Measurements from ENCODE around the gene LIN54.
"Not testable (repeated sequence)": the region's sequence is repeated elsewhere in the genome, so short reads cannot be mapped to it uniquely, and the experiment has no call there.

Gene LIN54

DNA sequence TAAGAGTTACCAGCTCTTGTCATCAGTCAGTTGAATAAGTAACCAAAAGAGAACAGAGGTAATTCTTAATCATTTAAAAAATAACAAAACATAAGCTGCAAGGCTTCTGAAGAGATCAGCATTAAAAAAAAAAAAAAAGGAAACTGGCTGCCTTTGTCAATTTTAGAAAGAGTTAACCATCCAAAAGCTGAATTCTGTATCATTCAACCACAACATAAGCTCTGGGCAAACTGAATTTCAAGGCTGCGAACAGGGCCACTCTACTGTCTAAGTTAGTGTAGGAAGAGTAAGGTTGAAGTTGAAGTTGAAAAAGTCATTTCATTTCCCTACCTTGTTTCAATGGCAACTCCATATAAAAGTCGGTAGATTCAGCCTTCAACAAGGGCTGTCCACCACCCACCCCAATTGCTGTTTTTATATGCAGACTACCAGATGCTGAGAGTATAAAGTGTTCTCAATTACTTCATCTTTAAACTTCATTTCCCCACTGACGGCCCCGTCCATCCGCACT lies 1.1 kb upstream of the LIN54 start:
- DNase-seq, result no peak

DNA sequence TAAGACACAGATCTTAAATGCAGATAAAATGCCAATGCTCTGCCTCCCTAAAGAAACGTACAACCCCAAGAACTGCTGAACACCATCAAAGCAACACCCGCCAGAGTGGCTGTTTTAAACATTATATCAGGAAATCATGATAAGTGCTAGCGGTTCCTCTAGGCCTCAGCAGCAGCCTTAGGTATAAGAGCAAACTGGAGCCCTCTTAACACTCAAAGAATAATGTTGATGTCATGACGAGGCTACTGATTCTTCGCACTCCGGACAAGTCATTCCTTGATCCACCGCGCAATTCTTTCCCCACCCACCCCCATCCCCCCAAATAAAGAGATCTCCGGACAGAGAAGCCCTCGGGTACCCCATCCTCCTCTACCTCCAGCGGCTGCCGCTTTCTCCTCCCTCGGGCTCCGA lies 507 bp downstream of the LIN54 start:
- DNase-seq, result no peak

DNA sequence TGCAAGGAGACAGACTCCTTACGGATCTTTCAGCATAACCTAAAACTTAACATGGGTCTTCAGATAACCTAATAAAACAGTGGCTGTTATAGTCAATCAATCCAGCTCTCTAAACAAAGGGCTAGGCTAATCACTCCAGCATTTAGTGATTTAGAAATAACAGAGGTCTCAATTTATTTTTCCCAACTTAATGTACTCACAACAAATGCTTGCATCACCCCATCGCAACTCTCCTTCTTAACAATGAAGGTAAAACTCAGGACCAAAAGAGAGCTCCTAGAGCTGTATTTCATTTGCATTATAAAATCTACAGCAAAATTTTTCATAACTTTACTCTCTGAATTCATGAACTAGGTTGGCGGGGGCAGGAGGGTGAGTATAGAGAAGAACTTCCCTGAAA lies 1.1 kb downstream of the LIN54 start:
- no peak for DNase-seq

DNA sequence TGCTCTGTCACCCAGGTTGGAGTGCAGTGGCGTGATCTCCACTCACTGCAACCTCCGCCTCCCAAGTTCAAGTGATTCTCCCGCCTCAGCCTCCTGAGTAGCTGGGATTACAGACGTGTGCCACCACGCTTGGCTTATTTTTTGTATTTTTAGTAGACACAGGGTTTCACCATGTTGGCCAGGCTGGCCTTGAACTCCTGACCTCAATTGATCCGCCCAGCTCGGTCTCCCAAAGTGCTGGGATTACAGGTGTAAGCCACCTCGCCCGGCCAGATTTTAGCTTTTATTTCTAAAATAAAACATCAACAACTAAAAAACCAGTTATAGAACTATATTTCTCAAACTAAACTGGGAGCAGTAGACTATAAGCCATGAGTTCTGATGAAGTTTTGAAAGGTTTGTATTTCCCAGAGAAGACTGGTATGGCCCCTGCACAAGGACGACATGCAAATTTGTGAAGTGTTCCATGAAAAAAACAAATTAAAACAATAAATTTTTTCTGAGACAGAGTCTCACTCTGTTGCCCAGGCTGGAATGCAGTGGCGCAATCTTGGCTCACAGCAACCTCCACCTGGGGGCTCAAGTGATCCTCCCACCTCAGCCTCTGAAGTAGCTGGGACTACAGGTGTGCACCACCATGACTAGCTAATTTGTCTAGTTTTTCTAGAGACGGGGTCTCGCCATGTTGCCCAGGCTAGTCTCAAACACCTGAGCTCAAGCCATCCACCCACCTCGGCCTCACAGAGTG lies 7.4 kb downstream of the LIN54 start:
- DNase-seq, result not testable (repeated sequence)

DNA sequence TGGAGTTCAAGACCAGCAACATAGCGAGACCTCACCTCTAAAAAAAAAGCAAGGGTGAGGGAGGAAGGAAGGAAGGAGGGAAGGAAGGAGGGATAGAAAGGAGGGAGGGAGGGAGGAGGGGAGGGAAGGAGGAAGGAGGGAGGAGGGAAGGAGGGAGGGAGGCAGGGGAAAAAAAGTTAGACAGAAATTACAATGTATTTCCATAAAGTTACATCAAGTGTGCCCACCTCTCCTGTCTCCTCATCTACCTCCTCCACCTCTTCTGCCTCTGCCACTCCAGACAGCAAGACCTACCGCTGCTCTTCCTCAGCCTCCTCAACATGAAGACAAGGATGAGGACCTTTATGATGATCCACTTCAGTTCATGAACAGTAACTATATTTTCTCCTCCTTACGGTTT lies 8.3 kb downstream of the LIN54 start:
- no peak for DNase-seq

DNA sequence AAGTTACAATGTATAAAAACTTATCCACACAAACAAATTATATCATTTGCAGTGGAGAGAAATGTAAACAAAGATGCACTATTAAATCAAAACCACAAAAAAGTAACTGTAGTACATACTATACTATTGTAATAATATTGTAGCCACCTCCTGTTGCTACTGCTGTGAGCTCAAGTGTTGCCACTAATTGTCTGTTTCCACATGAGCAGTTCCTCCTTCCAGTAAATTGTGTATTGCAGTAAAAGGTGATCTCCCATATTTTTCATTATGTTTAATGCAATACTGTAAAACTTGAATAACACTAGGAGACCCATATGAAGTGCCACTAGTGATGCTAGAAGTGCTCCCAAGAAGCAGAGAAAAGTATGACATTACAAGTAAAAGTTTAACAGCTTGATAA lies 11.7 kb downstream of the LIN54 start:
- no peak for DNase-seq

DNA sequence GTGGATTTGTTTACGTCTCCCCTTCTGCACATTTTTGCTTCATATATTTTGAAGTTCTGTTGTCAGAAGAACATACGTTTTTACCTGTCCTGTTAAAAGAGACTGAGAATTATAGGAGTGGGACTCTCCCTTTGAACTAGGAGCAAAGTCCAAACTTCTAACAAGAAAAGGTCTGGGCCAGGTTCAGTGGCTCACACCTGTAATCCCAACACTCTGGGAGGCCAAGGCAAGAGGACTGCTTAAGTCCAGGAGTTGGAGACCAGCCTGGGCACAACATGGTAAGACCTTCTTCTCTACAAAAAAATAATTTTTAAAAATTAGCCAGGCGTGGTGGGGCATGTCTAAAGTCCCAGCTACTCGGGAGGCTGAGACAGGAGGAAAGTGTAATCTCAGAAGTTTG lies 15.8 kb downstream of the LIN54 start:
- DNase-seq, result no peak

DNA sequence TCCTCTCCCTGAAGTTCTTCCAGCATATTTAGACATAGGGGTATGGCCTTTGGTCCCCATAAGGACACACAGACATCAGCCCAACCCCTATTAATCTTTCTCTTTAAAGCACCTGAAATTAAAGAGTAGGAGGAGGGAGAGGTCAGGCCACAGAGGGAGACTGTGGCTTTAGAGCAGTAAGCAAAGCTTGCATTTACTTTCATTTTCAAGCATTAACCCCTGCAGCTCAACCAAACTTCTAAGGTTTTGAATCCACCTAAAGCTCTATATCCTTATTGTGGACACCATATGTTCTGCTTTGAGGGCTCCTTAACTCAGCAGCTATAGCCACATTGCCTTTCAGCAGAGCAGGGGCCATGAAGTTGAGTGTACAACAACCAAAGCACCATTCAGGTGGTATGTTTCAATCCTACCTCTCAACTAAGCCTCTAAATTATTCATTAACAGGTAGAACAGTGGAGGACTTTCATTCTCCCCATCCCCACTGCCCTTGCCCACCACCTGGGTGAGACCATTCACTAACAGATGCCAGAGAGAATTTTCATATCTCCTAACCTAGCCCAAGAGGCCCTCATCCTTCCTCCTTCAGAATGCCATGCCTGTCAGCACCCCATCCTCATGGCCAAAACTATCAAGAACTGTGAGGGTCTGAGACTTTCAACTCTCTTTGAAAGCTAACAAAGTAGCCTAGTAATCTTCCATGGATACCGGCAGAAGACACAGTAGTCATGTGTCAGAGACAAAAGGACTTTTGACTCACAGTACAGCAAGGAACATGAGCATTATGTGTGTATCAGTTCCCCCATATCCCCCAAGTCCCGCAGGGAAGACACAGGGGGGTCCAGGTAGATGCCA lies 20.8 kb downstream of the LIN54 start:
- DNase-seq, result no peak

DNA sequence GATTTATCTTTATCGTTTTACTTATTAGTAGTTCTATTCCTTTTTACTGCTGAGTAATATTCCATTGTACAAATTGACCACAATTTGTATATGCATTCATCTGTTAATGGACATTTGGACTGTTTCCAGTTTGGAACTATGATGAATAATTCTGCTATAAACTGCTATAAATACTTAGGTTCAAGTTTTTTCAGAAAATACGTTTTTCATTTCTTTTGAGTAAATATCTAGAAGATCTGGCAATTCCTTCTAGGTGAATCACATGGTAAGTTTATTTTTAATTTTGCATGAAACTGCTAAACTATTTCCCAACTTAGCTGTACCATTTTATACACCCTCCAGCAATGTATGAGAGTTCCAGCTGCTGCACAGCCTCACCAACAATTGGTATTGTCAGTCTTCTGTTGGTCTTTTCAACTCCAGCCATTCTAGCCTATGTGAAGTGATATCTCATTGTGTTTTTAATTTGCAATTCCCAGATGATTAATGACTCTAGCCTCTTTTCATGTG lies 22.2 kb downstream of the LIN54 start:
- no peak for DNase-seq

DNA sequence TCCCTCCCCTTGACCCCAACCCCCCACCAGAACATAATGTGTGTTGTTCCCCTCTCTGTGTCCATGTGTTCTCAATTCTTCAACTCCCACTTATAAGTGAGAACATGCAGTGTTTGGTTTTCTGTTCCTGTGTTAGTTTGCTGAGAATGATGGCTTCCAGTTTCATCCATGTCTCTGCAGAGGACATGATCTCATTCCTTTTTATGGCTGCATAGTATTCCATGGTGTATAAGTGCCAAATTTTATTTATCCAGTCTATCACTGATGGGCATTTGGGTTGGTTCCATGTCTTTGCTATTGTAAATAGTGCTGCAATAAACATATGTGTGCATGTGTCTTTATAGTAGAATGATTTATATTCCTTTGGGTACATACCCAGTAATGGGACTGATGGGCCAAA lies 23.1 kb downstream of the LIN54 start:
- not testable (repeated sequence) for DNase-seq

DNA sequence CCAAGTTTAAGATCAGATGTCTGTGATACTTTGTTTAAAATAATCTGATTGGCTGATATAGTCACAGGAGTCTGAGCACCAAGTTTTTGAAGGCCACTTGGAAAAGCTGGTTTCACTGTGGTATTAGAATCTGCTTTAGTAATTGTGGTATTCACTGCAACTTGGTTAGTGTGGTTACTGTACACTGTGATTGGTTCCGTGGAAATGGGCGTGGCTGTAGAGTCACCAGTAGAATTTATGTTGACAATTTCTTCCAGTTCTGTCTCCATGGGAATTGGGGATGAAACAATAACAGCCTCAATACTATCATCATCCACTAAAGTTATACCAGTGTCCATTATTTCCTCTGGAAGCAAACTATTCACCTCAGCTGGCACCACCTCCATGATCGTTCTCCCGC lies 26.2 kb downstream of the LIN54 start:
- no peak for DNase-seq

DNA sequence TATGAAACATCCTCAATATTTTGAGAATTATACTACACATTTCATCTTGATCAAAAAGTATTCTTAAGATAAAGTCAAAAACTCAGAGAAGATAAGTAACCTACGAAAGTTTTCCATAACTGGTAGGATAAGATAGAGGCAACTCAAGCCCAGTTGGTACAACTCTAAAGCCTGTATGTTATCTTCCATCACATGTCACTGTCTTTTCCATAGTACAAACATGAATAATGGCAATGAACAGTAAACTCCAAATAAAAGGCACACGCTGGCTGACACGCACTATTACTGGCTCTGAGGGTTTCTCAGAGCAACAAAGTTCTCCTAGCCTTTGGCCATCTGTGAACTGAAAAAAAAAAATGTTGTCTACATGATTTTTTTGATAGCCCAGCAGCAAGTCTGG lies 27.2 kb downstream of the LIN54 start:
- DNase-seq, result no peak

DNA sequence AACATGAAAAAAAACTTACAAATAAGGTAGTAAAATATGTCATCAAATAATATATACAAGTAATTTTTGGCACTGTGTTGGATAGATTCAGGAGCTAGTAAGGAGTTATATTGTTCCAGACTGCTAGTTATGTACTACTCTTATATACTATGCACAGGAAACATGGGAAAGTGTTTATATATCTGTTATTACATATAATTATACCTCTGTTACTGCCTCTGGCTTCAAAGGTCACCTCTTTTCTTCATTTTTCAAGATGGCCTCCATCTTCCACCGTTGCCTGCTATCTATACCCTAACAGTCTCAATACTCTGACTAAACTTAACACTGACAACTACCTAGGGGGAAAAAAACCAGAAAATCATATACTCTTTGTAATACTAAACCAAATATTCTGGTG lies 29.5 kb downstream of the LIN54 start:
- DNase-seq, result no peak

DNA sequence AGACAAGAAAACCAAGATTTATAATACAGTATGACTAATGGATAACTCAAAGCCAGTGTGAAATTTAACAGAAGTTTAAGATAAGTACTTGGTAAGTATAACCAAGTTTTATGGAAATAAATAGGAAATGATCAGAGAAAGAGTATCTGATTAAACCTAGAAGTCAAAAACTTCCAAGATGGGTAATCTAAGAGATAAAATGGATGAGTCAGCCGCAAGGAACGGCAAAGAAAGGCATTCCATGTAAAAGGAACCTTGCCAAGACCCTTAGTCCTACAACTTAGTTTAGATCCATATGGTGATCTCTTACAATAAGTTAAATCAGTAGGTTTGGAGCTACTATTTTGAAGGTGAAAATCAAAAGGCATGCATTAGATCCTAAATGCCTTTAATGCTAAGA lies 34.8 kb downstream of the LIN54 start:
- no peak for DNase-seq

DNA sequence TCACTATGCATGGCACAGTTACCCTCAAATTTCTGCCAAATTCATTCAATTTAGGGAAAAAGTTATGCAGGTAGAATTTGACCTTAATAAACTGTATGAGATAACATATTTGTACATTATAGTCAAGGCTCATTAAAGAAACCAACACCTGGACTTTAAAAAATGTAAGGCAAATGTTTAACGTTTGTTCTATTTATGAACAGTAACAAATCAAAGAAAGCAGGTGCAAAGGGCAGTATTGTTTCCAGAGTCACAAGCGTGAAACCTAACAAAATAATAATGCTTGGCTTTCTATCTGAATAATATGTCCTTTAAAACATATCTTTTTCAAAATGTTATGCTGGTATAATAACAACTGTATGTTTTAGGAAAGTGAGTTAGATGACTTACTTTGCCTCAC lies 41.2 kb downstream of the LIN54 start:
- DNase-seq, result no peak

DNA sequence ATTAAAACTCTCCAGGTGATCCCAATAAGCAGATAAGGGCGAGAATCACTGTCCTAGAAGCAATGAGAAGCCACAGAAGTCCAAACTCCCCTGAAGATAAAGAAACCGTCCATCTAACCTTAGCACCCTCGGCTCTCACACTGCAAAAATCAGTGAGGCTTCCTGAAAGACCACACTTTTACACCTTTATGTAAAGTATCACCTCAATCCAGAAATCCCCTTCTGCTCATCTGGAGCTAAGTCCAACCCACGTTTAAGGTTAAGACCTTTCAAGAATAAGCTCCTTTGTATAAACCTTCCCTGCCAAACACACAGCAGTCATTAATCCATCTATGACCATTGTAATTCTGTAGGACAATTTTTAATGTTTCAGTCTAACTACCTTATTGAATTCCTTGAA lies 41.7 kb downstream of the LIN54 start:
- no peak for DNase-seq

DNA sequence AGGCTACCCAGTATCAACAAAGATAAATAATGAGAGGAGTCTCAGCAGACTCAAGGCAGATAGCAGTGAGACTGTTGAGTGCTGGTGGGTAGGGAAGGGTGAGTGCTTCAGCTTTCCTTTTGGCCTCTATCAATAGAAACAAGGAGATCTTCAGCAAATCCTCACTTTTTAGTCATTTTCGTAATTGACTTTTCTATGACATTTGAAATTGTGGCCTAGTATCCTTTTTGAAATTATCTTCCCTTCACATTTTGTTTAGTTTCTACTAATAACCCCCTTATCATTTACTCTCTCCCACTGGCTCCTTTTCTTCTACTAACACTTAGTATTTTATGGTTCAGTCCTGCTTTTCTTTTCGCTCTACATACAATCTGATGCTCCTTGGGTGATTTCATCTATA lies 44.9 kb downstream of the LIN54 start:
- DNase-seq, result no peak

DNA sequence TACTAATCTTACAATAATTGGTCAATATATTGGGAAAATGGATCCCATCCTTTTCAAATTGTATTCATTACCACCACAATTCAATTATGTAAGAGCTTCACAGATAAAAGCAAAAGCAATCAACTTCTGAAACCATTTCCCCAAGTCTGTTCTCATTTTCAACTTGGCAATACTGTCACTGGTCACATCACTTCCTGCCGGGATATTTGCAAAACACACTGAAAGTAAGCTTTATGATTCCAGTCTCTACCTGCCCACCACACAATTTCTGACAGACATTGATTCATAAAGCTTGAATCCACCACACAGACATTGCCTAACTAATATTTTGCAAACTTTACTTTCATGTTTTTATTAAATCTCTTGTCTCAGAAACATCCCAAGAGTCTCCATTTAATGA lies 53.6 kb downstream of the LIN54 start:
- no peak for DNase-seq

DNA sequence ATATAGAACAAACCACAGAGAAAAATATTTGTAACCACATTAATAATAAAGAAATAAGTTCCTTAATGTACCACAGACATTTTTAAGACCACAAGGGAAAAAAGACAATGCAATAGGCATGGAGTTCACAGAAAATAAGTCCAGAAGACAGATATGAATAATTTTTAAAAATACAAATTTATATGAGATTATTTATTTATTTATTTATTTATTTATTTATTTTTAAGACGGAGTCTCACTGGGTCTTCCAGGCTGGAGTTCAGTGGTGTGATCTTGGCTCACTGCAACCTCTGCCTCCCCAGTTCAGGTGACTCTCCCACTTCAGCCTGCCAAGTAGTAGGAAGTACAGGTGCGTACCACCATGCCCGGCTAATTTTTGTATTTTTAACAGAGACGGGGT lies 56.4 kb downstream of the LIN54 start:
- DNase-seq, result no peak

DNA sequence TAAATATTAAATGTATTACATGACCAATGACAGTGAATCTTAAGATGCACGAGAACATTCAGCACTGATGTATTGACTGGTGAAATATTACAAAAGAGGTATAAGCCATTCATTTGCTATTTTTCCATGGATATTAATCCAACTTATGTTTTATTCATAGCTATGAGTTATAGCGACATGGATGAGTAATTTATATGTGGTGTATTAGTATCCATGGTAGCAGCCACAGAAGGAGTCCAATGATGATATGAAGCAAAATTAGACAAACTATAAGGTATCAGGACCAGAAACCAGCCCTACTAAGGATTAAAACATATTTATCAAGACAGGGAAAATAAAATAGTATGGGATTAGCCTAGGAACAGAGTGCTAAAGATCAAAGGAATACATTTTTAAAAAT lies 59.4 kb downstream of the LIN54 start:
- no peak for DNase-seq

DNA sequence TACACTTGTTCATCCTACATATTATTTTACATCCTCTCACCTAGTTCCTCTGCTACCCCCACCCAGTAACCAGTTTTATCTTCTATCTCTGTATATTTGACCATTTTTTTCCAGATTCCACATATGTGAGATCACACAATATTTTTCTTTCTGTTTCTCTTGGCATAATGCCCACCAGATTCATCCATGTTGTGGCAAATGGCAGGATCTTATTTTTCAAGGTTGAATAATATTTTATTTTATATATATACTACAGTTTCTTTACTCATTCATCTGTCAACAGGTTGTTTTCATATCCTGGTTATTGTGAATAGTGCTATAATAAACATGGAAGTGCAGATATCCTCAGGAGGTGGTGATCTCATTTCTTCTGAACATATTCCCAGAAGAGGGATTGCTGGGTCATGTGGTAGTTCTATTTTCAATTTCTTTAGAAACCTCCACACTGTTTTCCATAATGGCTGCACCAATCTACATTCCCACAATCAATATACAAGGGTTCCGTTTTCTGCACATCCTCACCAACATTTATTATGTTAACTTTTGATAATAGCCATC lies 61.9 kb downstream of the LIN54 start:
- DNase-seq, result no peak

DNA sequence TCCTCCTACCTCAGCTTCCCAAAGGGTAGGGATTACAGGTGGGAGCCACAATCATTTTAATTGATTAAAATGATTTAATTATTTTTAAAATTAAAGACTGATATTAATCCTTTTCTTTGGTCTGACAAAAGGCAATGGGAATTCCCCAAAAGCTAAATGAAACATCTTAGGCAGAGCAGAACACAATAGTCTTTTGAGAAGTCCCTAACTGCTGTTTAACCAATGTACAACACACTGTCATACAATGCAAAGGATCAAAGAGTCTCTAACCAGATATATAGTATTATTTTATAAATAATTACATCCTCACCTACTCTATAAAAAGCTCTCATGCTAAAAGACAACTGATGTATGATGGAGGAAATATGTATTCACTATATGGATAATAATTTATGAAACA lies 63.1 kb downstream of the LIN54 start:
- no peak for DNase-seq

DNA sequence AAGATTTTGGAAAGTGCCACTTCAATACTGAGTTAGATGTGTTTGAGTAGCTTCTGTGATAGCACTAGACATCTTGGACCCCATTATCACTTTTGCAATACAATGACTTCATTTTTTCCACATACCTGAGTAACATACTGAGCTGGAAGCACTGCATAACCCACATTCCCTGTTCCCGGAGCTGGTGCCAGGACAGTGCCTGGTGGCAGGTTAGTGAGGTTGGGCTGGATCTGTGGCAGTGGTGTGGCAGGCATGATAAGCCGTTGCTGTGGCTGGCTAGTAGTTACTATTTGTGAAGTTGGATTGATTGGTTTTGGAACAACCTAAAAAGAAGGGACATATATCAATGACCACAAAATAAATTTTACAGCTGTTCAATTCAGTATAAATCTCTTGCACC lies 71.2 kb downstream of the LIN54 start:
- DNase-seq, result no peak

DNA sequence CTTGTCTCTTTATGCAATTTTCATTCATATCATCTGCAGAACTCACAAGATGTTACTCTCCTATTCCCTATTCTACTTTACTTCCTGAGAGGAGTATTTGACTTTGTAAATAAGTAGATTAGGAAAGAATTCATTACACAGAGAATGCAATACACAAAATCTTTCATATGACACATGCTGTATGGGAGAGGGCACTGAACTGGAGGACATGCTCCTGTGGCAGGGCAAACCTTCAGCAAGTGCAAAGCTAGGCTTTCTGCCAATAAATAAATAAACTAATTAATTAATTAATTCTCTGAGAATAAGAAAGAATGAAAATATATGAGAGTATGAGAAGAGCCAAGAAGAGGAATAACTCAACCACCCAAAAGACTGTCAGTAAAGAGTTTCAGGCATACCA lies 76.2 kb downstream of the LIN54 start:
- no peak for DNase-seq
